B cell (primary cell): ENCODE measurements around the gene BANP.

ENCODE experiments used
- CTCF ChIP-seq: fragments of 200-600 bp; IDR thresholded peaks from one replicate; pipeline ENCODE4 v1.8.0; 2022; ENCODE audit warnings: antibody characterized with exemption, mild to moderate bottlenecking
- EZH2 ChIP-seq: IDR thresholded peaks from 2 replicates; pipeline ENCODE4 v1.6.1; 2012; ENCODE audit warnings: borderline replicate concordance, low read depth, mild to moderate bottlenecking, moderate library complexity, low read length; ENCODE audit not compliant: insufficient read depth, poor library complexity, severe bottlenecking

- no peak for TF ChIP-seq CTCF
- TF ChIP-seq EZH2: no peak
Observed at GRCh38 chr16:88030498-88030897, 79.3 kb downstream of the BANP start.
